DOHH2 (cell line): ENCODE data around the gene TC2N.

Experiments used
- H3F3A ChIP-seq: fragments of 200-600 bp; sonication (generic), shearing (Covaris generic); 2 replicates; pipeline ENCODE4 v1.6.0; 2016; ENCODE audit warnings: antibody characterized with exemption, mild to moderate bottlenecking; ENCODE audit not compliant: control insufficient read depth, insufficient read depth
- H3K27ac ChIP-seq: fragments of 200-600 bp; sonication (generic); 2 replicates; pipeline ENCODE4 v1.5.1; 2014; ENCODE audit warnings: low read depth, mild to moderate bottlenecking, low read length, moderate library complexity
- H3K27me3 ChIP-seq: fragments of 200-600 bp; sonication (generic); 2 replicates; pipeline ENCODE4 v1.6.1; 2014; ENCODE audit warnings: mild to moderate bottlenecking, low read length, mixed read lengths; ENCODE audit not compliant: control insufficient read depth
- H3K36me3 ChIP-seq: fragments of 200-600 bp; sonication (generic); 2 replicates; pipeline ENCODE4 v1.6.1; 2014; ENCODE audit warnings: mild to moderate bottlenecking, low read length, moderate library complexity, mixed read lengths; ENCODE audit not compliant: control insufficient read depth
- H3K4me1 ChIP-seq: fragments of 200-600 bp; sonication (generic); 2 replicates; pipeline ENCODE4 v1.6.1; 2014; ENCODE audit warnings: mild to moderate bottlenecking, low read length, mixed read lengths; ENCODE audit not compliant: control insufficient read depth
- H3K4me2 ChIP-seq: fragments of 200-600 bp; sonication (generic); 2 replicates; pipeline ENCODE4 v1.6.0; 2014; ENCODE audit warnings: mild to moderate bottlenecking, low read length, moderate library complexity
- H3K4me3 ChIP-seq: fragments of 200-600 bp; sonication (generic); 2 replicates; pipeline ENCODE4 v1.5.1; 2014; ENCODE audit warnings: mild to moderate bottlenecking, low read length, mixed read lengths
- H3K79me2 ChIP-seq: fragments of 200-600 bp; sonication (generic); 2 replicates; pipeline ENCODE4 v1.6.1; 2014; ENCODE audit warnings: mild to moderate bottlenecking, low read length, mixed read lengths; ENCODE audit not compliant: control insufficient read depth
- H3K9me2 ChIP-seq: fragments of 200-600 bp; sonication (generic); replicated peaks from 2 replicates; pipeline ENCODE4 v1.6.1; 2014; ENCODE audit warnings: mild to moderate bottlenecking, low read length, mixed read lengths; ENCODE audit not compliant: control insufficient read depth
- H3K9me3 ChIP-seq: fragments of 200-600 bp; sonication (generic); 2 replicates; pipeline ENCODE4 v1.6.1; 2014; ENCODE audit warnings: antibody characterized with exemption, low read length, mixed read lengths; ENCODE audit not compliant: control insufficient read depth, insufficient read depth
- H4K20me1 ChIP-seq: fragments of 200-600 bp; sonication (generic); 2 replicates; pipeline ENCODE4 v1.6.0; 2014; ENCODE audit warnings: low read depth, mild to moderate bottlenecking, antibody characterized with exemption, low read length, moderate library complexity; ENCODE audit not compliant: control insufficient read depth, insufficient read depth
- EZH2phosphoT487 ChIP-seq: fragments of 200-600 bp; sonication (generic); IDR thresholded peaks from 2 replicates; pipeline ENCODE4 v1.6.1; 2017; ENCODE audit warnings: borderline replicate concordance, mild to moderate bottlenecking, antibody characterized with exemption, low read length, moderate library complexity, mixed read lengths
- TF ChIP-seq, protein P1 (sequence below): fragments of 200-600 bp; sonication (generic); IDR thresholded peaks from one replicate; pipeline ENCODE4 v1.5.1; 2014; ENCODE audit warnings: antibody characterized with exemption, mild to moderate bottlenecking, low read depth, low read length; ENCODE audit not compliant: poor library complexity, severe bottlenecking

Gene TC2N

DNA sequence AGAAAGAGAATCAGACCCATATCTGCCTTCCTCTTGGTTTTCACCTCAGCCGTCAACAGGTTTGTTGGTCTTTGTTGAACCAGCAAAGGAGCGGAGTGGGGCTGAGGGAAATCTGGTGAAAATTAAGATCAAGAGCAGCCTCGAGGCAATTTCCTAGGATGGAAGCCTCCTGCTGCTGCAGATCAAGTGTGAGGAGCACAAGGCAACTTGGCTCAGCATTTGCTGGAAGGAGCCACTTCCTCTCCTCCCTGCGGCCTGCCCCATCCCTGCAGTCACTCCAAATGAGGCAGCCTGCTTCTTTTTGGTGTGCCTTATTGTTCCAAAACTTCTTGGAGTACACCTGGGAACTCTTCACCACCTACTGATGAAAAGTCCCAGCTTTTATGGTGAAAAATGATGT, 4.9 kb downstream of the TC2N start:
- TF ChIP-seq, protein P1, sequence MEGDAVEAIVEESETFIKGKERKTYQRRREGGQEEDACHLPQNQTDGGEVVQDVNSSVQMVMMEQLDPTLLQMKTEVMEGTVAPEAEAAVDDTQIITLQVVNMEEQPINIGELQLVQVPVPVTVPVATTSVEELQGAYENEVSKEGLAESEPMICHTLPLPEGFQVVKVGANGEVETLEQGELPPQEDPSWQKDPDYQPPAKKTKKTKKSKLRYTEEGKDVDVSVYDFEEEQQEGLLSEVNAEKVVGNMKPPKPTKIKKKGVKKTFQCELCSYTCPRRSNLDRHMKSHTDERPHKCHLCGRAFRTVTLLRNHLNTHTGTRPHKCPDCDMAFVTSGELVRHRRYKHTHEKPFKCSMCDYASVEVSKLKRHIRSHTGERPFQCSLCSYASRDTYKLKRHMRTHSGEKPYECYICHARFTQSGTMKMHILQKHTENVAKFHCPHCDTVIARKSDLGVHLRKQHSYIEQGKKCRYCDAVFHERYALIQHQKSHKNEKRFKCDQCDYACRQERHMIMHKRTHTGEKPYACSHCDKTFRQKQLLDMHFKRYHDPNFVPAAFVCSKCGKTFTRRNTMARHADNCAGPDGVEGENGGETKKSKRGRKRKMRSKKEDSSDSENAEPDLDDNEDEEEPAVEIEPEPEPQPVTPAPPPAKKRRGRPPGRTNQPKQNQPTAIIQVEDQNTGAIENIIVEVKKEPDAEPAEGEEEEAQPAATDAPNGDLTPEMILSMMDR = no peak
- no peak for TF ChIP-seq EZH2phosphoT487
- Histone ChIP-seq H3F3A (no peaks in the 10 kb centered on the region), H3K27ac (no peak overlapping the region), H3K27me3 (0 out of 2 replicates have a peak, but pooled peaks cover 4% of the 10 kb centered on the region), H3K9me2 (no peaks in the 10 kb centered on the region), H3K4me3 (no peak overlapping the region), H3K4me2 (no peak overlapping the region), H4K20me1 (no peaks in the 10 kb centered on the region), H3K36me3 (no peaks in the 10 kb centered on the region), H3K9me3 (no peaks in the 10 kb centered on the region), H3K79me2 (no peaks in the 10 kb centered on the region), H3K4me1 (peaks cover 10% of the 10 kb centered on the region)

DNA sequence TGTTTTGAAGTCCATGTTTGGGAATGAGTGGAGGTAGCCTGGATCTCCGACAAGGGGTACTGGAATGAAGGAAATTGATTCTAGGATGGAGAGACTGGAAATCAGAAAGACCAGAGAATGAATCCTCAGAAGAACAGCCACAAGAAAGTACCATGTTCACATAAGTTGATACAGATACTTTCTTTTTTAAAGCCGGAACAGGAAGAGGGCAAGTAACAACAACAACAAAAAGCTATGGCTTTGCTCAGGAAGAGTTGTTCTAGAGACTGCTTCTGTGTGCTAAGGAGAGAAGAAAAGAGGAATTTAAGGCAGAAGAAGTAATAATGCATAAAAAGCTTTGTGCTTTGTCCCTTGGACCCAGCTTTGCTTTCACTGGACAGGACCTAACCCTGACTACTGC, 6.2 kb downstream of the TC2N start:
- Histone ChIP-seq H3K4me2 (no peak overlapping the region), H3K27me3 (0 out of 2 replicates have a peak, but pooled peaks cover 4% of the 10 kb centered on the region), H3K79me2 (no peaks in the 10 kb centered on the region), H3F3A (no peaks in the 10 kb centered on the region), H3K36me3 (no peaks in the 10 kb centered on the region), H3K9me3 (no peaks in the 10 kb centered on the region), H3K4me3 (no peak overlapping the region), H3K4me1 (no peaks in the 10 kb centered on the region), H4K20me1 (no peaks in the 10 kb centered on the region), H3K9me2 (no peaks in the 10 kb centered on the region), H3K27ac (no peak overlapping the region)
- TF ChIP-seq, protein P1 = no peak
- TF ChIP-seq EZH2phosphoT487 = no peak

DNA sequence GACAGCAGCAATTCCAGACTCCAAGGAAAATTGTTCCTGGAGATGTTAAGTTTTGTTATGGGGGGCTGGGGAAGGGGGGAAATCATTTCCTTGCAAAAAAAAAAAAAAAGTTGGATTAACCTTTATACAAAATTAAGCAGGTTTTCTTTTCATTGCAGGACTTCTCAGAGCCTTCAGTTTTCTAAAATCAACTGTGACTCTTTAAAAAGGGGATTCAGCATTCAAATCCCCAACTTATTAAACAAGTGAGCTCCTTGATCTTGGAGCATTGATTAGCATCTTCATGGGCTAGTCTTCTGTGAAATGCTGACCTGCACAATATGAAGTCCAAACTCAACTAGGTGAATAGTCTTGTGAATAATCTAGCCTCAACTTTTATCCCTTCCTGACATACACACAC, 7.1 kb downstream of the TC2N start:
- H3K4me3 ChIP-seq = no peak overlapping the region
- no peaks in the 10 kb centered on the region for H3K79me2 ChIP-seq
- no peak overlapping the region for H3K27ac ChIP-seq
- H3K4me2 ChIP-seq = no peak overlapping the region
- TF ChIP-seq, protein P1 = no peak
- no peak for TF ChIP-seq EZH2phosphoT487
- no peaks in the 10 kb centered on the region for H3K4me1 ChIP-seq
- H3F3A ChIP-seq = no peaks in the 10 kb centered on the region
- H3K9me3 ChIP-seq = no peaks in the 10 kb centered on the region
- H3K9me2 ChIP-seq = no peaks in the 10 kb centered on the region
- no peaks in the 10 kb centered on the region for H4K20me1 ChIP-seq
- 0 out of 2 replicates have a peak, but pooled peaks cover 4% of the 10 kb centered on the region for H3K27me3 ChIP-seq
- no peaks in the 10 kb centered on the region for H3K36me3 ChIP-seq
